Left renal cortex interstitium (tissue), 4 donors: ENCODE data around the gene ZNF282. TPM values are rescaled to one million over a fixed set of nuclear protein-coding genes. Genes with fewer than 3 reads are reported as not detected.

Source experiments
- DNase-seq, 4 donors: peaks; one replicate each; pipeline ENCODE4 v3.0.0-alpha.2; 2013; ENCODE audit warnings: low read depth in 4 of 4, low spot score in 2 of 4, missing footprints in 1 of 4
- polyA plus RNA-seq, 4 donors: library from polyadenylated mRNA; unstranded; fragments of 120-200 nt; gene quantifications; one replicate each; pipeline ENCODE4 v1.2.1, GENCODE V29; 2013; ENCODE audit not compliant: insufficient read length in 4 of 4

The ZNF282 gene
- polyA plus RNA-seq, 4 donors = 23.4 to 31.1 (median 30.1) TPM

DNA sequence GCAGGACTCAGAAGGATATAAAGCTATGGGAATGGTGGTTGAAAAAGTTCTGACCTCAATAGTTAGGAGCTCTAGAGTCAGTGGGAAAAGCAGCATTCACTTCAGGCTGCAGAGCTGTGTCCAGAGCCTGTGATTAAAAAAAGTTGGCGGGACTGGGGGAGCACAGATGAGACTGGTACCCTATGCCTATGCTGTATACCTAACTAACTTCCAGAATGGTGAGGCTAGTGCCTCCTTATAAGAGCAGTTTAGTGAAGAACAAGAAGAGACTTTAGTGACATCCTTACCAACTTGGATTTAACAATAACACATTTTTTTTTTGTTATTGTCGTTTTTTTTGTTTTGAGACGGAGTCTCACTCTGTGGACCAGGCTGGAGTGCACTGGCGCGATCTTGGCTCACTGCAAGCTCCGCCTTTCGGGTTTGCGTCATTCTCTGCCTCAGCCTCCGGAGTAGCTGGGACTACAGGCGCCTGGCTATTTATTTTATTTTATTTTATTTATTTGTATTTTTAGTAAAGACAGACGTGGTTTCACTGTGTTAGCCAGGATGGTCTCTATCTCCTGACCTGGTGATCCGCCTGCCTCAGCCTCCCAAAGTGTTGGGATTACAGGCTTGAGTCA lies 6.6 kb upstream of the ZNF282 start:
- DNase-seq = no peak

DNA sequence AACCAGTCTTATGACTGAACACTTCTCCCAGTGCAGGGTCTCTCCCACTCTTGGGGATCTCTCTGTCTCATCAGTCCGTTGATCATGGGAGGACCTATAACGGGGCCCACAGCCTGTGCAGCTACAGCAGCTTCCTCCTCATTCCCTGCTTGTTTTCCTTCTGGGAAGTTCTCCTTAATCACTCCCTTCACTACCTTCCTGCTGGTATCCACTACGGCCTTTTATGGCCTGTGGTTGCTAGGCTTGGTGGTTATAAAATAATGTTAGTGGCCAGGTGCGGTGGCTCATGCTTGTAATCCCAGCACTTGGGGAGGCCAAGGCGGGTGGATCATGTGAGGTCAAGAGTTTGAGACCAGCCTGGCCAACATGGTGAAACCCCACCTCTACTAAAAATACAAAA lies 3.5 kb upstream of the ZNF282 start:
- no peak for DNase-seq

DNA sequence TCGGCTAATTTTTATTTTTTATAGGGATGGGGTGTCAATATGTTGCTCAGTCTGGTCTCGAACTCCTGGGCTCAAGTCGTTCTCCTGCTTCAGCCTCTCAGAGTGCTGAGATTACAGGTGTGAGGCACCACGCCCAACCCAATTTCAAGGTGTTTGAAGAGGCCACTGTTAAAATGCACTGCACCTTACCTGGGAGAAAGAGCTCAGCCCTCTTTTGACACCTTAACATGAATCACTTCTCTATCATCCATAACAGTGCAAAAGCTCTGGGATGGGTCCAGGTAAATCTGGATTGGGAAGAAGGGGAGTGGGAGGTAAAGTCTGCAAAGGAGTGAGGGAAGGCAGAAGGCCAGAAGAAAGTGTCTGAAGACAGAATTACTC lies 557 bp upstream of the ZNF282 start:
- DNase-seq = no peak

- DNase-seq = no peak
Observed at GRCh38 chr7:149196151-149196704, 882 bp downstream of the ZNF282 start.

DNA sequence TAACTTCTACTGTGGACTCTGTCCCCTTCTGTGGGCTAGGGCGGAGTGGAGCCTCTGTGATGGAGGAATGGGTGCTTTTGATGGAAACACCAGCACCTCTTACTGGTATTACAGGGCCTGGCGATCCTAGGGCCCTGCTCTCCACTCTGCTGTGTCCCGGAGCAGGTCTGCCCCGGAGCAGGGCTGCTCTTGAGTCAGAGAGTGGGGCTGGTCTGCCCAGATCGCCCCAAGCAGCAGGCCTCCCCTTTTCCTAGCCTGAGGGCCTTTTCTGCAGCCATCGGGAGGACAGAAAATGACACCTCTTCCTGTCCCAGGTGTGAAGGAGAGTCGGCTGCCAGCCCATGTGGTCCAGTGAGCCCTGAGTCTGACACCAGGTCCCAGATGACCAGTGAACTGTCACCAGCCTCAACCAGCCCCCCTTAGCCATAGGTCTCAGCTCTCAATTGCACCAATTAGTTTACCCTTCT lies 1.4 kb downstream of the ZNF282 start:
- no peak for DNase-seq

- DNase-seq = no peak
Observed at GRCh38 chr7:149197675-149198074, 2.3 kb downstream of the ZNF282 start.

DNA sequence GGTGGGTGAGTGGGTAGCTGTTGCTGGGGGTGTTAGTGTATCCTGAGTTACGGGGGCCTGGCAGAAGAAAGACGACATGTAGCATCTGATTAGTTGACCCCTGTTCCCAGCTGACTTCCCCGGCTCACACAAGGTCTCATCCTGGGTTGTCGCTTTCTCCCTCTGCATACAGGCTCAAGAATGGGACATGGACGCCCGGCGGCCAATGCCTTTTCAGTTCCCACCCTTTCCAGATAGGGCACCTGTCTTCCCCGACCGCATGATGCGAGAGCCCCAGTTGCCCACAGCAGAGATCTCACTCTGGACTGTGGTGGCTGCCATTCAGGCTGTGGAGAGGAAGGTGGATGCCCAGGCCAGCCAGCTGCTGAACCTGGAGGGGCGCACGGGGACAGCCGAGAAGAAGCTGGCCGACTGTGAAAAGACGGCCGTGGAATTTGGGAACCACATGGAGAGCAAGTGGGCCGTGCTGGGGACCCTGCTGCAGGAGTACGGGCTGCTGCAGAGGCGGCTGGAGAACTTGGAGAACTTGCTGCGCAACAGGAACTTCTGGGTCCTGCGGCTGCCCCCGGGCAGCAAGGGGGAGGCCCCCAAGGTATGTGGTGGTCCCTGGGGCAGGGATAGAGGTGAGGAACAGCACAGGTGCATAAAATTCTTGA lies 2.9 kb downstream of the ZNF282 start:
- no peak for DNase-seq

GRCh38 chr7:149199234-149199995 lies 4.1 kb downstream of the ZNF282 start:
- DNase-seq = no peak

DNA sequence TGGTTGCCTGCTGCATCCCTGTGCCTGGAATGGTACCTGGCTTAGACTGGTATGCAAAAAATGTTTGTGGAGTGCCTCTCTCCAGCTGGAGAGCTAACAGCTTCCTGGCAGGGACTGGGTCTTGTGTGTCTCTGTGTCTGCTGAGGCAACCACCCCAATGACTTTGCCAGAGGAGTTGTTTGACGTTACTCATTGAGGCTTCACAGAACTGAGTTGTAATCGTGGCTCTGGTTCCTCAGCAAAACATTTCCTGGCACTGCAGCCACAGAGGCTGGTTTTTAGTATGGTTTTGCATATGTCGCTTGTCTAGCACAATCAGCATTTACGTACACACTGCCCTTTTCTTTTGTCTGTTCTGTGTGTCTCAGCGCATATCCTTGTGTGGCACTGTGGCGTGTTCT lies 7.5 kb downstream of the ZNF282 start:
- no peak for DNase-seq

- DNase-seq = no peak
Observed at GRCh38 chr7:149205690-149206381, 10.5 kb downstream of the ZNF282 start.

- DNase-seq = no peak
Observed at GRCh38 chr7:149207324-149208035, 12.1 kb downstream of the ZNF282 start.

DNA sequence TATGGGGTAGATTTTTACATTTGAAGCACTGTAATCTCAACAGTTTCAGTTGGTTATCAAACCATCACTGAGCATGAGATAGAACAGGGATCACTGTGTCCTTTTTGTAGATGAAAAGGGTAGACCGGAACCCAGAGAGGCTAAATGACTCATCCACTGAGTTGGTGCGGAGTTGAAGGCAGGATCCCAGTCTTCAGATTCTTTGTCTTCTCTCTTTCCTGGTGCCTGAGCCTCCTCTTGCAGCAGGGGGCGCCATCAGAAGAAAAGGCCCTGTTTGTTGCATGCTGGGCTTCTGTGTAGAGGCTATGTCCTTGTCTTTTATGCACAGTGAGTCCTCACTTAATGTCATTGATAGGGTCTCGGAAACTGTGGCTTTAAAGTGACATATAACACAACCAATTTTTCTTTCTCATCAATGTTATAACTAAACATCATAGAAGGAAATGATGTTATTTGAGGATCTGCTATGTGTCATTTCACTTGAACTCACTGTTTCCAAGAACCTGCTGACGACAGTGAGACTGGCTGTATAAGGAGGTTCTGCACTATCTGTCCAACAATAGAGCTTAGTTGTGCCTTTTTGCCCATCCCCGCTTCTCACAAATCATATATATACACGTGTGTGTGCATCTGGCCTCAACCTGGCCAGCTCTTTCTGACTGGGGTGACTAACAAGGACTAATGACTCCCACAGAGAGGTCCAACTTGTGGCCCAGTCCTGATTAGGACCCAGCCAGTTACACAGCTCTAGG lies 14.3 kb downstream of the ZNF282 start:
- DNase-seq = no peak

- DNase-seq = no peak
Observed at GRCh38 chr7:149210551-149210950, 15.2 kb downstream of the ZNF282 start.

- DNase-seq = no peak
Observed at GRCh38 chr7:149214020-149214720, 18.8 kb downstream of the ZNF282 start.

DNA sequence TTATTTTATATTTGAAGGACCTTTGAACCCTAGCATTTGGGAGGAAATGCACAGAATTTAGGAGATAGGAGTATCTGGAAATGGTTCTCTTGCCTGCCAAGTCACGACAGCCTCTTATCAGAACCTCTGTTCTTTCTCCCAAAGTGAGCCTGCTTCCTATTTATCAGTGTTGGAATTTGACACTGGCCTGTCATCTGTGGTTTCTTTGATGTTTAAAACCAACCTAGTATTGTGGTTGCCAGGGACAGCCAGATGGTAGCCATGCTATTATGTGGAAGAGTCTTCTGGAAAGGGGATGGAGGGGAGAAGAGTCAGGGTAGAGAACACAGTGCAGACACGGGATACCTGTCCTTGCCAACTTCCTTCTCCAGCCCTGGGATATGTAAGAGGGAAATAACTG lies 21.1 kb downstream of the ZNF282 start:
- no peak for DNase-seq

DNA sequence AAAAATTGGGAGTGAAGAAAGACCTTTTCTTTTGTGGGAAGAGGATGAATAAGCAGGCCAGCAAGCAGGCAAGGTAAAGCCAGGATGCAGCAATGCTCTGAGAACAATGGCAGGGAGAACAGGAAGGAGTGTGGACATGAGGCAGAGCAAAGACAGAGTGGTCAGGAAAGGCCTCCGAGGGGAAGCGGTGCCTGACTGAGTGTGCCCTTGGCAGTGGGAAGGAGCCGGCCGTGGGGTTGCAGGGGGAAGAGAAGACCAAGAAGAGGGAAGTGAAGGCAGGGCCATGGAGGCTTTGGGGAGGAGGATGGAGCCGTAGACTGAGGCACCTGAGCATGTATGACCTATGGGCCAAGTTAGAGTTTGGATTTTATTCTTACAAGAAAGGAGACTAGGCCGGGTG lies 22.2 kb downstream of the ZNF282 start:
- DNase-seq = no peak

DNA sequence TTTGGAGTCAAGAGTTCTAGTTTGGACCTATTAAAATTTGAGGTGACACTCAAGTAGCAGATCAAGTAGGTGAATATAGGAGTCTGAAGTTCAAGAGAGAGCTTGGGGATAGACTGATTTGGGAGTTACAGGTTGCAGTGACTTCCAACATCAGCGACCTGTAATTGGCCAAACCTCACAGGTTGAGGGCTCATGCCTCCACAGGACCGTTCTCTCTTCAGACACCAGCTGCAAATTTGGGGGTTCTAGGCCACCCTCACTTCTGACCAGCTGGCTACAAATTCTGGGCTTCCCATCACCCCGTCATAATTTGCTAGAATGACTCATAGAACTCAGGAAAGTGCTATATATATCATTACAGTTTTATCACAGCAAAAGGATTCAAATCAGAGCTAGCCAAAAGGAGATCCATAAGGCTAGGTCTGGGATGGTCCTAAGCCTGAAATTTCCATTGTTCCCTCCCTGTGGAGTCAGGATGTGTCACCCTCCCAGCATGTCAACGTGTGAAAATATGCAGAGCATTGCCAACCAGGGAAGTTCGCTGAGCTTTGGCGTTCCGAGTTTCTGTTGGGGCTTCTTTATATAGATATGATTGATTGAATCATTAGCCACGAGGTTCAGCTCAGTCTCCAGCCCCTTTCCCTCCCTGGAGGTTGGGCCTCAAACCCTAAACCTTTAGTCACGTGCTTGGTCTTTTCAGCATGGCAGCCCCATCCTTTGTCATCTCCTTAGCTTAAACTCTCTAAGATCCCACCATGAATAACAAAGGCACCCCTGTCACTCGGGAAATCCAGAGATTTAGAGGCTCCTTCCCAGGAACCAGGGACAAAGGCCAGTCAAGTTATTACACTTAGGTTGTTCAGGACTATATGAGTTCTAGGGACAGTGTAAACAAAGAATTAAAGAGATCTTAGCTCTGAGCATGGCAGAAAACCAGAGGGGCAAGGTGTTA lies 23.4 kb downstream of the ZNF282 start:
- no peak for DNase-seq

DNA sequence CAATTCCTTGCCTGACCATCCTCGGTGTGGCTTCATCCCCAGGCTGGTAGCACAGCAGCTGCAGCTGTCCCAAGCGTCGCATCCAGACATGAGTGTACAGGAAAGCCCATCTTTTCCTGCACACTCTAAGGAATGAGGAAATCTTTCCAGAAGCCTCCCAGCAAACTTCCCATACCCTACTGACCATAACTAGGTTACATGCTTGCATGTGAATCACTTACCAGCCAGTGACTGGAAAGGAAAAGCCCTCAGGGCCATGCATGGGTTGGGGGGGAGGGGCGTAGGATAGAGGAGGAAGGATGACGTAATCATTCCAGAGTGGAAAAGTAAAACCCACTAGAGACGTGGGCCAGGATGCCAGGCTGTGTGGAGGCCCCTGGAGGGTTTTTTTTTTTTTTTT lies 25.2 kb downstream of the ZNF282 start:
- DNase-seq = no peak
